Keratinocyte (primary cell): ENCODE results near the gene ATN1. TPM values are rescaled to one million over a fixed set of nuclear protein-coding genes. Genes with fewer than 3 reads are reported as not detected.

Experiments
- DNase-seq: peaks from one replicate; pipeline ENCODE4 v3.0.0-alpha.2; 2011; ENCODE audit warnings: low read depth, missing footprints, low spot score
- FAIRE-seq: peaks from 2 replicates; lab custom pipeline; 2011; peaks lifted over from hg19 to GRCh38; lab: Jason Lieb, UNC
- H2AFZ ChIP-seq: 2 replicates; pipeline ENCODE4 v1.6.0; 2012; ENCODE audit warnings: low read length, control low read depth, inconsistent platforms; ENCODE audit not compliant: control insufficient read depth
- H3K27ac ChIP-seq: 2 replicates; pipeline ENCODE4 v1.5.1; 2011; ENCODE audit warnings: low read length; ENCODE audit not compliant: control insufficient read depth, insufficient read depth
- H3K27me3 ChIP-seq: 3 replicates; pipeline ENCODE4 v1.6.0; 2011; ENCODE audit warnings: low read length; ENCODE audit not compliant: control insufficient read depth, insufficient read depth; ENCODE audit errors: extremely low read depth
- H3K36me3 ChIP-seq, 2 experiments: 2 replicates in 1 of 2; 3 replicates in 1 of 2; pipeline ENCODE4 v1.5.1; 2011; ENCODE audit warnings: low read length in 2 of 2, mild to moderate bottlenecking in 1 of 2; ENCODE audit not compliant: control insufficient read depth in 2 of 2, insufficient read depth in 2 of 2; ENCODE audit errors: extremely low read depth in 1 of 2
- H3K4me1 ChIP-seq: 3 replicates; pipeline ENCODE4 v1.5.1; 2011; ENCODE audit warnings: low read length; ENCODE audit not compliant: control insufficient read depth, insufficient read depth; ENCODE audit errors: extremely low read depth
- H3K4me2 ChIP-seq: 3 replicates; pipeline ENCODE4 v1.6.0; 2011; ENCODE audit warnings: low read depth, low read length; ENCODE audit not compliant: control insufficient read depth, insufficient read depth; ENCODE audit errors: extremely low read depth
- H3K4me3 ChIP-seq, 3 experiments: fragments of 200-600 bp in 1 of 3; sonication (generic) in 1 of 3; 2 replicates in 2 of 3; 3 replicates in 1 of 3; pipeline ENCODE4 v1.5.1; 2011 to 2016; ENCODE audit warnings: low read length in 3 of 3, mild to moderate bottlenecking in 3 of 3, control low read depth in 2 of 3, inconsistent platforms in 1 of 3, low read depth in 1 of 3, mixed read lengths in 1 of 3, mixed run types in 1 of 3, moderate library complexity in 1 of 3; ENCODE audit not compliant: control insufficient read depth in 2 of 3, insufficient read depth in 2 of 3; ENCODE audit errors: extremely low read depth in 1 of 3
- H3K79me2 ChIP-seq: 2 replicates; pipeline ENCODE4 v1.6.0; 2012; ENCODE audit warnings: low read length; ENCODE audit not compliant: control insufficient read depth, insufficient read depth
- H3K9ac ChIP-seq: 3 replicates; pipeline ENCODE4 v1.6.0; 2011; ENCODE audit warnings: low read length; ENCODE audit not compliant: control insufficient read depth, insufficient read depth; ENCODE audit errors: extremely low read depth
- H3K9me1 ChIP-seq: 3 replicates; pipeline ENCODE4 v1.6.0; 2011; ENCODE audit warnings: low read length; ENCODE audit not compliant: control insufficient read depth, insufficient read depth; ENCODE audit errors: extremely low read depth
- H3K9me3 ChIP-seq: 2 replicates; pipeline ENCODE4 v1.5.1; 2012; ENCODE audit warnings: low read depth, low read length; ENCODE audit not compliant: control insufficient read depth
- H4K20me1 ChIP-seq: 3 replicates; pipeline ENCODE4 v1.6.0; 2011; ENCODE audit warnings: low read length; ENCODE audit not compliant: control insufficient read depth, insufficient read depth; ENCODE audit errors: extremely low read depth
- EZH2 ChIP-seq: IDR thresholded peaks from one replicate; pipeline ENCODE4 v1.6.1; 2012; ENCODE audit warnings: inconsistent platforms, mild to moderate bottlenecking, low read length, moderate library complexity
- dilution Hi-C: fragments of 300-500 bp; cut with MboI; formaldehyde crosslinking; loops from one replicate; pipeline ENCODE4 v1.7.0; 2020; ENCODE audit warnings: low sequenced_read_pairs; ENCODE audit not compliant: extremely low pct_ligation_motif_present
- polyA plus RNA-seq, 5 experiments: library from polyadenylated mRNA; depleted of rRNA in 3 of 5; stranded (reverse) in 3 of 5; stranded (forward) in 1 of 5; unstranded in 1 of 5; fragments of >200 nt; gene quantifications; 1 replicate in 1 of 5; 2 replicates in 3 of 5; 3 replicates in 1 of 5; pipeline versions ENCODE4 v1.2.1 to v1.2.3, GENCODE V29; 2011 to 2012; ENCODE audit warnings: missing spikeins in 2 of 5, low read depth in 1 of 5, low replicate concordance in 1 of 5
- TF ChIP-seq, protein P1 (sequence below), 3 experiments: IDR thresholded peaks in 1 of 3; conservative IDR thresholded peaks in 1 of 3; optimal IDR thresholded peaks in 1 of 3; 2 replicates in 2 of 3; 3 replicates in 1 of 3; pipeline versions ENCODE3 to v1.5.1; 2011; ENCODE audit warnings: low read length in 3 of 3, mild to moderate bottlenecking in 3 of 3, moderate library complexity in 2 of 3, control low read depth in 1 of 3, inconsistent platforms in 1 of 3; ENCODE audit not compliant: insufficient read depth in 2 of 3; ENCODE audit errors: extremely low read depth in 1 of 3

Gene ATN1
- polyA plus RNA-seq, 1 donor (not counting 4 experiments of a cell fraction or from before 2014, with no cell fraction given), result 6.2 TPM

- peak overlapping the region; percentile 32 for H2AFZ ChIP-seq
- no peaks in the 10 kb centered on the region for H3K9me1 ChIP-seq
- H3K4me1 ChIP-seq, result peaks cover 4% of the 10 kb centered on the region
- no peaks in the 10 kb centered on the region for H3K27me3 ChIP-seq
- dilution Hi-C loops, result no loop called here
- DNase-seq, result no peak
- H3K9ac ChIP-seq, result peak overlapping the region; percentile 81
- no peaks in the 10 kb centered on the region for H4K20me1 ChIP-seq
- peak overlapping the region; percentile 62 for H3K27ac ChIP-seq
- H3K4me3 ChIP-seq, result peak overlapping the region; percentile 49 to 63 (median 56)
- peaks cover 20 to 33% of the 10 kb centered on the region in 2 experiments for H3K36me3 ChIP-seq
- H3K4me2 ChIP-seq, result peak overlapping the region; percentile 81
- peaks cover 3% of the 10 kb centered on the region for H3K79me2 ChIP-seq
- no peaks in the 10 kb centered on the region for H3K9me3 ChIP-seq
- FAIRE-seq, result peak; percentile 93
- TF ChIP-seq EZH2, result no peak
- TF ChIP-seq, protein P1, sequence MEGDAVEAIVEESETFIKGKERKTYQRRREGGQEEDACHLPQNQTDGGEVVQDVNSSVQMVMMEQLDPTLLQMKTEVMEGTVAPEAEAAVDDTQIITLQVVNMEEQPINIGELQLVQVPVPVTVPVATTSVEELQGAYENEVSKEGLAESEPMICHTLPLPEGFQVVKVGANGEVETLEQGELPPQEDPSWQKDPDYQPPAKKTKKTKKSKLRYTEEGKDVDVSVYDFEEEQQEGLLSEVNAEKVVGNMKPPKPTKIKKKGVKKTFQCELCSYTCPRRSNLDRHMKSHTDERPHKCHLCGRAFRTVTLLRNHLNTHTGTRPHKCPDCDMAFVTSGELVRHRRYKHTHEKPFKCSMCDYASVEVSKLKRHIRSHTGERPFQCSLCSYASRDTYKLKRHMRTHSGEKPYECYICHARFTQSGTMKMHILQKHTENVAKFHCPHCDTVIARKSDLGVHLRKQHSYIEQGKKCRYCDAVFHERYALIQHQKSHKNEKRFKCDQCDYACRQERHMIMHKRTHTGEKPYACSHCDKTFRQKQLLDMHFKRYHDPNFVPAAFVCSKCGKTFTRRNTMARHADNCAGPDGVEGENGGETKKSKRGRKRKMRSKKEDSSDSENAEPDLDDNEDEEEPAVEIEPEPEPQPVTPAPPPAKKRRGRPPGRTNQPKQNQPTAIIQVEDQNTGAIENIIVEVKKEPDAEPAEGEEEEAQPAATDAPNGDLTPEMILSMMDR (optimal IDR thresholded peaks at IDR 0.05 in 1 of 3, IDR thresholded peaks at IDR 0.05 in 1 of 3, conservative IDR thresholded peaks at IDR 0.05 in 1 of 3; ENCODE audit: extremely low read depth in 1 of 3, insufficient read depth in 2 of 3, low read length in 3 of 3), result peak in 2 of 3 experiments; percentile 86 to 95
These were observed 10.0 kb downstream of the ATN1 start for GRCh38 chr12:6937481-6938352.

DNA sequence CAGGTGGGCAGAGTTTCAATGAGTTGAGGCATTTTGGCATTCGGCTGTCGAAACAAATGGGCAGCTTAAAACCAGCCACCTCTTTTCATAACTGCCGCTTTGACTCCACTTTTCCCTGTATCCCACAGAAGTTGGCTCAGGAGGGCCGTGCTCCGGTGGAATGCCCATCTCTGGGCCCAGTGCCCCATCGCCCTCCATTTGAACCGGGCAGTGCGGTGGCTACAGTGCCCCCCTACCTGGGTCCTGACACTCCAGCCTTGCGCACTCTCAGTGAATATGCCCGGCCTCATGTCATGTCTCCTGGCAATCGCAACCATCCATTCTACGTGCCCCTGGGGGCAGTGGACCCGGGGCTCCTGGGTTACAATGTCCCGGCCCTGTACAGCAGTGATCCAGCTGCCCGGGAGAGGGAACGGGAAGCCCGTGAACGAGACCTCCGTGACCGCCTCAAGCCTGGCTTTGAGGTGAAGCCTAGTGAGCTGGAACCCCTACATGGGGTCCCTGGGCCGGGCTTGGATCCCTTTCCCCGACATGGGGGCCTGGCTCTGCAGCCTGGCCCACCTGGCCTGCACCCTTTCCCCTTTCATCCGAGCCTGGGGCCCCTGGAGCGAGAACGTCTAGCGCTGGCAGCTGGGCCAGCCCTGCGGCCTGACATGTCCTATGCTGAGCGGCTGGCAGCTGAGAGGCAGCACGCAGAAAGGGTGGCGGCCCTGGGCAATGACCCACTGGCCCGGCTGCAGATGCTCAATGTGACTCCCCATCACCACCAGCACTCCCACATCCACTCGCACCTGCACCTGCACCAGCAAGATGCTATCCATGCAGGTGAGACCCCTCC lies 10.8 kb downstream of the ATN1 start:
- no peaks in the 10 kb centered on the region for H3K9me3 ChIP-seq
- dilution Hi-C loops, result no loop called here
- peaks cover 10% of the 10 kb centered on the region for H3K4me1 ChIP-seq
- no peaks in the 10 kb centered on the region for H3K9me1 ChIP-seq
- H3K36me3 ChIP-seq, result peaks cover 20 to 33% of the 10 kb centered on the region in 2 experiments
- no peaks in the 10 kb centered on the region for H3K27me3 ChIP-seq
- peak overlapping the region; percentile 49 for H3K4me2 ChIP-seq
- no peaks in the 10 kb centered on the region for H4K20me1 ChIP-seq
- no peak for FAIRE-seq
- peak overlapping the region; percentile 81 for H3K9ac ChIP-seq
- TF ChIP-seq, protein P1 (optimal IDR thresholded peaks at IDR 0.05 in 1 of 3, IDR thresholded peaks at IDR 0.05 in 1 of 3, conservative IDR thresholded peaks at IDR 0.05 in 1 of 3; ENCODE audit: extremely low read depth in 1 of 3, insufficient read depth in 2 of 3, low read length in 3 of 3), result no peak
- no peak for TF ChIP-seq EZH2
- H2AFZ ChIP-seq, result no peak overlapping the region
- H3K4me3 ChIP-seq, result peak overlapping the region in 2 of 3 experiments; percentile 32 to 49
- no peaks in the 10 kb centered on the region for H3K79me2 ChIP-seq
- DNase-seq, result no peak
- H3K27ac ChIP-seq, result peak overlapping the region; percentile 23
